Activated naive CD8-positive, alpha-beta T cell treated with anti-CD3 and anti-CD28 coated beads, Interleukin-2, amount 50 U/mL, for 24 hours (primary cell): ENCODE results near the gene ZNF397.

Source experiments
- ATAC-seq: fragments of 150-1000 bp; cut with Tn5 transposase; one replicate; pipeline ENCODE4 v1.10.0; 2021
- DNase-seq: peaks from one replicate; pipeline ENCODE4 v3.0.0; 2021
- H3K27ac Mint-ChIP-seq: one replicate; pipeline ENCODE4 v1.8.0; 2021; ENCODE audit warnings: mild to moderate bottlenecking, mixed read lengths
- H3K27me3 Mint-ChIP-seq: one replicate; pipeline ENCODE4 v1.8.0; 2021; ENCODE audit warnings: mixed read lengths
- H3K36me3 Mint-ChIP-seq: one replicate; pipeline ENCODE4 v1.8.0; 2021; ENCODE audit warnings: low read depth, mixed read lengths
- H3K4me1 Mint-ChIP-seq: one replicate; pipeline ENCODE4 v1.8.0; 2021; ENCODE audit warnings: mixed read lengths
- H3K4me3 Mint-ChIP-seq: one replicate; pipeline ENCODE4 v1.8.0; 2021; ENCODE audit warnings: mild to moderate bottlenecking, moderate library complexity, mixed read lengths
- H3K9me3 Mint-ChIP-seq: one replicate; pipeline ENCODE4 v1.8.0; 2021; ENCODE audit warnings: mixed read lengths

ZNF397 gene

GRCh38 chr18:35231052-35231451 lies 9.8 kb upstream of the ZNF397 start:
- no peak overlapping the region for H3K27ac Mint-ChIP-seq
- no peaks in the 10 kb centered on the region for H3K36me3 Mint-ChIP-seq
- peak; percentile 85 for ATAC-seq
- H3K4me3 Mint-ChIP-seq, result peak overlapping the region; percentile 46
- peaks cover 3% of the 10 kb centered on the region for H3K4me1 Mint-ChIP-seq
- DNase-seq, result peak; percentile 76
- no peaks in the 10 kb centered on the region for H3K27me3 Mint-ChIP-seq
- no peaks in the 10 kb centered on the region for H3K9me3 Mint-ChIP-seq

- no peak for DNase-seq
- ATAC-seq, result no peak
- Mint-ChIP-seq H3K27me3 (no peaks in the 10 kb centered on the region), H3K4me3 (no peak overlapping the region), H3K9me3 (no peaks in the 10 kb centered on the region), H3K4me1 (peaks cover 8% of the 10 kb centered on the region), H3K36me3 (peaks cover 2% of the 10 kb centered on the region), H3K27ac (no peak overlapping the region)
Observed at GRCh38 chr18:35236571-35237363, 4.1 kb upstream of the ZNF397 start.

- ATAC-seq (no peak), DNase-seq (no peak)
- Mint-ChIP-seq H3K4me1 (peaks cover 24% of the 10 kb centered on the region), H3K27me3 (no peaks in the 10 kb centered on the region), H3K4me3 (no peak overlapping the region), H3K9me3 (peaks cover 10% of the 10 kb centered on the region), H3K27ac (no peak overlapping the region), H3K36me3 (peaks cover 26% of the 10 kb centered on the region)
Observed at GRCh38 chr18:35239314-35239713, 1.5 kb upstream of the ZNF397 start.

GRCh38 chr18:35241448-35241804 lies 592 bp downstream of the ZNF397 start:
- ATAC-seq (no peak), DNase-seq (no peak)
- peak overlapping the region; percentile 98 for H3K27ac Mint-ChIP-seq
- H3K4me3 Mint-ChIP-seq, result peak overlapping the region; percentile 95
- peaks cover 25% of the 10 kb centered on the region for H3K4me1 Mint-ChIP-seq
- peaks cover 29% of the 10 kb centered on the region for H3K9me3 Mint-ChIP-seq
- H3K27me3 Mint-ChIP-seq, result no peaks in the 10 kb centered on the region
- H3K36me3 Mint-ChIP-seq, result peaks cover 47% of the 10 kb centered on the region

- no peak for DNase-seq
- peak overlapping the region; percentile 95 for H3K4me3 Mint-ChIP-seq
- H3K4me1 Mint-ChIP-seq, result peaks cover 25% of the 10 kb centered on the region
- peaks cover 35% of the 10 kb centered on the region for H3K9me3 Mint-ChIP-seq
- no peaks in the 10 kb centered on the region for H3K27me3 Mint-ChIP-seq
- H3K27ac Mint-ChIP-seq, result no peak overlapping the region
- no peak for ATAC-seq
- H3K36me3 Mint-ChIP-seq, result peaks cover 57% of the 10 kb centered on the region
Observed at GRCh38 chr18:35242426-35242825, 1.6 kb downstream of the ZNF397 start.

- DNase-seq, result no peak
- no peak overlapping the region for H3K27ac Mint-ChIP-seq
- peaks cover 29% of the 10 kb centered on the region for H3K4me1 Mint-ChIP-seq
- peaks cover 41% of the 10 kb centered on the region for H3K9me3 Mint-ChIP-seq
- H3K27me3 Mint-ChIP-seq, result no peaks in the 10 kb centered on the region
- ATAC-seq, result no peak
- H3K36me3 Mint-ChIP-seq, result peaks cover 75% of the 10 kb centered on the region
- no peak overlapping the region for H3K4me3 Mint-ChIP-seq
Observed at GRCh38 chr18:35244671-35245070, 3.8 kb downstream of the ZNF397 start.

- H3K9me3 Mint-ChIP-seq, result peaks cover 49% of the 10 kb centered on the region
Observed at GRCh38 chr18:35245719-35246317, 5.0 kb downstream of the ZNF397 start.

GRCh38 chr18:35246831-35247230 lies 6.0 kb downstream of the ZNF397 start:
- H3K4me1 Mint-ChIP-seq, result peaks cover 22% of the 10 kb centered on the region
- peaks cover 51% of the 10 kb centered on the region for H3K9me3 Mint-ChIP-seq
- DNase-seq (no peak), ATAC-seq (no peak)
- no peak overlapping the region for H3K4me3 Mint-ChIP-seq
- H3K27ac Mint-ChIP-seq, result no peak overlapping the region
- no peaks in the 10 kb centered on the region for H3K27me3 Mint-ChIP-seq
- peaks cover 95% of the 10 kb centered on the region for H3K36me3 Mint-ChIP-seq

More at GRCh38 chr18:35245719-35246317, 5.0 kb downstream of the ZNF397 start:
- peaks cover 87% of the 10 kb centered on the region for H3K36me3 Mint-ChIP-seq
- H3K27me3 Mint-ChIP-seq, result no peaks in the 10 kb centered on the region
- peaks cover 25% of the 10 kb centered on the region for H3K4me1 Mint-ChIP-seq
- H3K4me3 Mint-ChIP-seq, result no peak overlapping the region
- no peak overlapping the region for H3K27ac Mint-ChIP-seq
- no peak for DNase-seq
- ATAC-seq, result no peak

- Mint-ChIP-seq H3K4me1 (peaks cover 17% of the 10 kb centered on the region), H3K27me3 (no peaks in the 10 kb centered on the region), H3K9me3 (peaks cover 57% of the 10 kb centered on the region), H3K36me3 (peaks cover 94% of the 10 kb centered on the region), H3K27ac (no peak overlapping the region), H3K4me3 (no peak overlapping the region)
- no peak for ATAC-seq
- DNase-seq, result no peak
Observed at GRCh38 chr18:35247412-35248249, 6.8 kb downstream of the ZNF397 start.

GRCh38 chr18:35248429-35248828 lies 7.6 kb downstream of the ZNF397 start:
- ATAC-seq (no peak), DNase-seq (no peak)
- H3K27ac Mint-ChIP-seq, result no peak overlapping the region
- H3K36me3 Mint-ChIP-seq, result peaks cover 94% of the 10 kb centered on the region
- no peaks in the 10 kb centered on the region for H3K27me3 Mint-ChIP-seq
- H3K4me3 Mint-ChIP-seq, result no peak overlapping the region
- H3K9me3 Mint-ChIP-seq, result peaks cover 62% of the 10 kb centered on the region
- H3K4me1 Mint-ChIP-seq, result peaks cover 14% of the 10 kb centered on the region

- ATAC-seq (no peak), DNase-seq (no peak)
- H3K4me1 Mint-ChIP-seq, result peaks cover 7% of the 10 kb centered on the region
- H3K4me3 Mint-ChIP-seq, result no peak overlapping the region
- H3K9me3 Mint-ChIP-seq, result peaks cover 47% of the 10 kb centered on the region
- H3K27ac Mint-ChIP-seq, result no peak overlapping the region
- peaks cover 86% of the 10 kb centered on the region for H3K36me3 Mint-ChIP-seq
- H3K27me3 Mint-ChIP-seq, result no peaks in the 10 kb centered on the region
Observed at GRCh38 chr18:35252466-35252865, 11.6 kb downstream of the ZNF397 start.

GRCh38 chr18:35253655-35254287 lies 12.9 kb downstream of the ZNF397 start:
- Mint-ChIP-seq H3K9me3 (peaks cover 41% of the 10 kb centered on the region), H3K36me3 (peaks cover 83% of the 10 kb centered on the region), H3K4me1 (peaks cover 2% of the 10 kb centered on the region), H3K27ac (no peak overlapping the region), H3K27me3 (no peaks in the 10 kb centered on the region), H3K4me3 (no peak overlapping the region)
- DNase-seq (no peak), ATAC-seq (no peak)

- peaks cover 67% of the 10 kb centered on the region for H3K36me3 Mint-ChIP-seq
- no peak for DNase-seq
- no peak overlapping the region for H3K27ac Mint-ChIP-seq
- peaks cover 2% of the 10 kb centered on the region for H3K4me1 Mint-ChIP-seq
- no peaks in the 10 kb centered on the region for H3K27me3 Mint-ChIP-seq
- no peak overlapping the region for H3K4me3 Mint-ChIP-seq
- peaks cover 31% of the 10 kb centered on the region for H3K9me3 Mint-ChIP-seq
- ATAC-seq, result no peak
Observed at GRCh38 chr18:35256947-35257346, 16.1 kb downstream of the ZNF397 start.

- no peaks in the 10 kb centered on the region for H3K27me3 Mint-ChIP-seq
- no peak overlapping the region for H3K4me3 Mint-ChIP-seq
- no peak overlapping the region for H3K27ac Mint-ChIP-seq
- H3K9me3 Mint-ChIP-seq, result peaks cover 26% of the 10 kb centered on the region
- ATAC-seq (no peak), DNase-seq (no peak)
- peaks cover 28% of the 10 kb centered on the region for H3K4me1 Mint-ChIP-seq
- peaks cover 39% of the 10 kb centered on the region for H3K36me3 Mint-ChIP-seq
Observed at GRCh38 chr18:35264409-35264808, 23.6 kb downstream of the ZNF397 start.
